ENCODE data around the gene TRAF3.
"Not testable (repeated sequence)": the region's sequence is repeated elsewhere in the genome, so short reads cannot be mapped to it uniquely, and the experiment has no call there.

Gene TRAF3

GRCh38 chr14:102896735-102897134, 119.5 kb downstream of the TRAF3 start:
- DNase-seq = not testable (repeated sequence)

GRCh38 chr14:102897299-102898027, 120.2 kb downstream of the TRAF3 start:
- DNase-seq = no peak

GRCh38 chr14:102898298-102898697, 121.0 kb downstream of the TRAF3 start:
- no peak for DNase-seq

- no peak for DNase-seq
Observed at GRCh38 chr14:102898776-102899515, 121.7 kb downstream of the TRAF3 start.

GRCh38 chr14:102899516-102899900, 122.3 kb downstream of the TRAF3 start:
- DNase-seq = no peak

- DNase-seq = no peak
Observed at GRCh38 chr14:102900631-102901571, 123.7 kb downstream of the TRAF3 start.

GRCh38 chr14:102901633-102902032, 124.4 kb downstream of the TRAF3 start:
- DNase-seq = no peak

GRCh38 chr14:102902086-102902485, 124.8 kb downstream of the TRAF3 start:
- DNase-seq = no peak

GRCh38 chr14:102902523-102903247, 125.4 kb downstream of the TRAF3 start:
- no peak for DNase-seq

GRCh38 chr14:102903248-102903888, 126.1 kb downstream of the TRAF3 start:
- no peak for DNase-seq

- no peak for DNase-seq
Observed at GRCh38 chr14:102903889-102904512, 126.8 kb downstream of the TRAF3 start.

GRCh38 chr14:102905116-102906108, 128.2 kb downstream of the TRAF3 start:
- no peak for DNase-seq

- no peak for DNase-seq
Observed at GRCh38 chr14:102906616-102907302, 129.5 kb downstream of the TRAF3 start.

GRCh38 chr14:102907303-102907844, 130.1 kb downstream of the TRAF3 start:
- DNase-seq = no peak

GRCh38 chr14:102907980-102908730, 130.9 kb downstream of the TRAF3 start:
- DNase-seq = no peak

- DNase-seq = no peak
Observed at GRCh38 chr14:102908766-102909455, 131.7 kb downstream of the TRAF3 start.

- no peak for DNase-seq
Observed at GRCh38 chr14:102909462-102909861, 132.2 kb downstream of the TRAF3 start.

GRCh38 chr14:102909911-102910310, 132.7 kb downstream of the TRAF3 start:
- DNase-seq = no peak

All from AML-193 (cell line).